ENCODE measurements around the gene PXDC1. TPM values are rescaled to one million over a fixed set of nuclear protein-coding genes. Genes with fewer than 3 reads are reported as not detected.

PXDC1 gene
- total and polyA plus RNA-seq, 2 experiments from 2014 or later, result 1.2 to 1.8 TPM

GRCh38 chr6:3723251-3723650, 28.3 kb downstream of the PXDC1 start (continued):
- TF ChIP-seq ZNF462 (CRISPR knock-in tag; IDR thresholded peaks at IDR 0.05), result no peak

- Mint-ChIP-seq H3K36me3 (ENCODE audit: low read depth) (peaks cover 13% of the 10 kb centered on the region; the same call in 2 of the 3 replicates), H3K4me1 (peaks cover 26% of the 10 kb centered on the region), H3K27ac (peak overlapping the region; percentile 62; the same call in 1 of the 2 replicates), H3K4me3 (no peak overlapping the region), H3K9me3 (peaks cover 13% of the 10 kb centered on the region; the same call in 2 of the 3 replicates), H3K27me3 (ENCODE audit: insufficient read depth, low read depth, poor library complexity) (peaks cover 17% of the 10 kb centered on the region)
- DNase-seq (ENCODE audit: low spot score) (no peak), ATAC-seq (peak; percentile 16; the same call in 1 of the 3 replicates)
- H2AFZ ChIP-seq, result no peak overlapping the region
- H4K20me1 ChIP-seq (replicated peaks; ENCODE audit: insufficient read depth), result no peaks in the 10 kb centered on the region
- H3K4me2 ChIP-seq, result no peak overlapping the region
- no peaks in the 10 kb centered on the region for H3K9me2 ChIP-seq (ENCODE audit: insufficient read depth)
- no peak overlapping the region for H3K4me3 ChIP-seq
- no peaks in the 10 kb centered on the region for H3K36me3 ChIP-seq (ENCODE audit: insufficient read depth)
- H3K4me1 ChIP-seq (ENCODE audit: insufficient read depth), result peaks cover 11% of the 10 kb centered on the region
- no peaks in the 10 kb centered on the region for H3K27me3 ChIP-seq (ENCODE audit: insufficient read depth)
- no peak overlapping the region for H3K27ac ChIP-seq (ENCODE audit: low read depth)
- H3K79me2 ChIP-seq (replicated peaks; ENCODE audit: insufficient read depth), result no peaks in the 10 kb centered on the region
- H3F3A ChIP-seq (replicated peaks; ENCODE audit: low read depth), result no peaks in the 10 kb centered on the region
- TF ChIP-seq JUNB (IDR thresholded peaks at IDR 0.05; ENCODE audit: unreplicated experiment) (no peak), ZNF462 (CRISPR knock-in tag; IDR thresholded peaks at IDR 0.05) (no peak), ZNF114 (CRISPR knock-in tag; IDR thresholded peaks at IDR 0.05) (no peak), EZH2 (IDR thresholded peaks at IDR 0.05; ENCODE audit: low read depth, unreplicated experiment) (no peak), EZH2phosphoT487 (IDR thresholded peaks at IDR 0.05; ENCODE audit: unreplicated experiment) (no peak), CREB1 (CRISPR knock-in tag; IDR thresholded peaks at IDR 0.05; ENCODE audit: low read depth) (no peak), CTCF (conservative IDR thresholded peaks at IDR 0.05; ENCODE audit: low read depth in 2 of 2) (no peak)
Observed at GRCh38 chr6:3722785-3723184, 28.7 kb downstream of the PXDC1 start.
